ENCODE measurements around the gene CSDE1. TPM values are rescaled to one million over a fixed set of nuclear protein-coding genes. Genes with fewer than 3 reads are reported as not detected.

The CSDE1 gene
- total RNA-seq, 1 experiment from 2014 or later, result 403 TPM

GRCh38 chr1:114668784-114669561, 88.8 kb downstream of the CSDE1 start:
- intact Hi-C loops (cut with micrococcal nuclease; ENCODE audit: unreplicated experiment), result no loop called here
- H3K27me3 ChIP-seq (replicated peaks; ENCODE audit: control insufficient read depth, insufficient read depth, low read length), result no peaks in the 10 kb centered on the region
- no peaks in the 10 kb centered on the region for H3K9me3 ChIP-seq
- Mint-ChIP-seq H3K9me3 (ENCODE audit: unreplicated experiment) (no peaks in the 10 kb centered on the region), H3K36me3 (ENCODE audit: insufficient read depth, unreplicated experiment) (no peaks in the 10 kb centered on the region), H3K27ac (ENCODE audit: unreplicated experiment) (no peak overlapping the region), H3K4me1 (ENCODE audit: low read depth, unreplicated experiment) (peaks cover 21% of the 10 kb centered on the region), H3K4me3 (ENCODE audit: unreplicated experiment) (peak overlapping the region; percentile 81), H3K27me3 (ENCODE audit: insufficient read depth, unreplicated experiment) (no peaks in the 10 kb centered on the region)
- H3K4me1 ChIP-seq, result no peaks in the 10 kb centered on the region
- ChIA-PET POLR2A (no interaction called here), CTCF (interaction anchor here (1.0 kb wide), 1 partner anchor 9 kb away, joined by 3 read pairs; no protein-coding TSS in a partner anchor)
- no peak for TF ChIP-seq CTCF (IDR thresholded peaks at IDR 0.05; ENCODE audit: insufficient read depth in 1 of 2, low read depth in 1 of 2, low read length in 1 of 2, severe bottlenecking in 1 of 2, unreplicated experiment in 1 of 2)
- no peaks in the 10 kb centered on the region for H3K36me3 ChIP-seq (ENCODE audit: control insufficient read depth, insufficient read depth, low read length)
- H3K4me3 ChIP-seq (ENCODE audit: low read depth, low read length), result peak overlapping the region; percentile 76
- DNase-seq, result no peak
- BruUV-seq (replicated peaks), result no TSS peak

- Histone ChIP-seq H3K4me1 (no peaks in the 10 kb centered on the region), H3K27me3 (replicated peaks; ENCODE audit: control insufficient read depth, insufficient read depth, low read length) (no peaks in the 10 kb centered on the region), H3K9me3 (no peaks in the 10 kb centered on the region), H3K36me3 (ENCODE audit: control insufficient read depth, insufficient read depth, low read length) (no peaks in the 10 kb centered on the region), H3K4me3 (ENCODE audit: low read depth, low read length) (no peak overlapping the region)
- H3K4me3 Mint-ChIP-seq (ENCODE audit: unreplicated experiment), result no peak overlapping the region
- intact Hi-C loops (cut with micrococcal nuclease; ENCODE audit: unreplicated experiment), result no loop called here
- no peaks in the 10 kb centered on the region for H3K27me3 Mint-ChIP-seq (ENCODE audit: insufficient read depth, unreplicated experiment)
- H3K4me1 Mint-ChIP-seq (ENCODE audit: low read depth, unreplicated experiment), result peaks cover 21% of the 10 kb centered on the region
- H3K36me3 Mint-ChIP-seq (ENCODE audit: insufficient read depth, unreplicated experiment), result no peaks in the 10 kb centered on the region
- ChIA-PET CTCF (no interaction called here), POLR2A (interaction anchor here (0.6 kb wide), 1 partner anchor 1587 kb away, joined by 3 read pairs; no protein-coding TSS in a partner anchor)
- no peak overlapping the region for H3K27ac Mint-ChIP-seq (ENCODE audit: unreplicated experiment)
- no peaks in the 10 kb centered on the region for H3K9me3 Mint-ChIP-seq (ENCODE audit: unreplicated experiment)
- no TSS peak for BruUV-seq (replicated peaks)
- no peak for DNase-seq
- no peak for TF ChIP-seq CTCF (IDR thresholded peaks at IDR 0.05; ENCODE audit: insufficient read depth in 1 of 2, low read depth in 1 of 2, low read length in 1 of 2, severe bottlenecking in 1 of 2, unreplicated experiment in 1 of 2)
These were observed 89.4 kb downstream of the CSDE1 start for GRCh38 chr1:114668373-114668772.

GRCh38 chr1:114666954-114667353, 90.8 kb downstream of the CSDE1 start:
- Mint-ChIP-seq H3K4me3 (ENCODE audit: unreplicated experiment) (no peak overlapping the region), H3K27ac (ENCODE audit: unreplicated experiment) (no peak overlapping the region), H3K27me3 (ENCODE audit: insufficient read depth, unreplicated experiment) (no peaks in the 10 kb centered on the region), H3K4me1 (ENCODE audit: low read depth, unreplicated experiment) (peaks cover 21% of the 10 kb centered on the region), H3K9me3 (ENCODE audit: unreplicated experiment) (no peaks in the 10 kb centered on the region), H3K36me3 (ENCODE audit: insufficient read depth, unreplicated experiment) (no peaks in the 10 kb centered on the region)
- no peaks in the 10 kb centered on the region for H3K27me3 ChIP-seq (replicated peaks; ENCODE audit: control insufficient read depth, insufficient read depth, low read length)
- no peak for DNase-seq
- BruUV-seq (replicated peaks), result no TSS peak
- ChIA-PET POLR2A (no interaction called here), CTCF (no interaction called here)
- intact Hi-C loops (cut with micrococcal nuclease; ENCODE audit: unreplicated experiment), result no loop called here
- H3K4me1 ChIP-seq, result no peaks in the 10 kb centered on the region
- H3K36me3 ChIP-seq (ENCODE audit: control insufficient read depth, insufficient read depth, low read length), result no peaks in the 10 kb centered on the region
- H3K9me3 ChIP-seq, result no peaks in the 10 kb centered on the region
- H3K4me3 ChIP-seq (ENCODE audit: low read depth, low read length), result no peak overlapping the region
- TF ChIP-seq CTCF (IDR thresholded peaks at IDR 0.05; ENCODE audit: insufficient read depth in 1 of 2, low read depth in 1 of 2, low read length in 1 of 2, severe bottlenecking in 1 of 2, unreplicated experiment in 1 of 2), result no peak

Other genes starting within 250 kb of the CSDE1 start
- gene TRIM33, start 246.8 kb downstream of the CSDE1 start, total RNA-seq (2022), result 28.7 and 30.4 TPM in 2 replicates
- gene BCAS2, start 176.4 kb downstream of the CSDE1 start, total RNA-seq (2022), result 29.8 and 30.1 TPM in 2 replicates
- 1.1 TPM in 2 replicates for gene DENND2C, start 87.9 kb downstream of the CSDE1 start, total RNA-seq (2022)
- not detected in 2 replicates for gene AMPD1, start 62.4 kb downstream of the CSDE1 start, total RNA-seq (2022)
- 38.2 and 39.9 TPM in 2 replicates for gene NRAS, start 41.2 kb downstream of the CSDE1 start, total RNA-seq (2022)
- gene SIKE1, start 22.7 kb upstream of the CSDE1 start, total RNA-seq (2022), result 41.9 and 47.7 TPM in 2 replicates
- not detected in 2 replicates for gene SYCP1, start 96.9 kb upstream of the CSDE1 start, total RNA-seq (2022)

Measured in Caco-2 (cell line).